T-cell (primary cell): ENCODE results near the gene FAM149B1. TPM values are rescaled to one million over a fixed set of nuclear protein-coding genes. Genes with fewer than 3 reads are reported as not detected.

Experiments
- ATAC-seq, 4 experiments: fragments of 200-7000 bp in 3 of 4; fragments of 150-1000 bp in 1 of 4; cut with Tn5 transposase; replicated peaks in 1 of 4; 1 replicate in 3 of 4; 2 replicates in 1 of 4; pipeline ENCODE4 v1.10.0; 2021; ENCODE audit warnings: moderate library complexity in 3 of 4, mild to moderate bottlenecking in 2 of 4, moderate number of reproducible peaks in 1 of 4
- CTCF ChIA-PET, 2 donors: fragments of 300-600 bp; sonication (Branson Sonifier 250); formaldehyde crosslinking; loops; one replicate each; lab custom pipeline; 2022; ENCODE audit warnings: antibody characterized with exemption in 2 of 2; lab: Charles Lee
- POLR2A ChIA-PET, 2 donors: fragments of 300-600 bp; sonication (Branson Sonifier 250); formaldehyde crosslinking; loops; one replicate each; lab custom pipeline; 2022; ENCODE audit warnings: antibody characterized with exemption in 2 of 2; lab: Charles Lee
- DNase-seq, 35 experiments: peaks; one replicate each; pipeline versions ENCODE4 v3.0.0 to v3.0.0-alpha.2; 2013 to 2023
- H3K27ac ChIP-seq: one replicate; pipeline ENCODE4 v1.5.1; 2013; ENCODE audit warnings: low read length
- H3K27me3 ChIP-seq, 2 experiments: replicated peaks in 1 of 2; 1 replicate in 1 of 2; 2 replicates in 1 of 2; pipeline versions ENCODE4 v1.6.1 to v1.7.0; 2013; ENCODE audit warnings: low read length in 1 of 2, mixed read lengths in 1 of 2; ENCODE audit not compliant: control insufficient read depth in 2 of 2, insufficient read depth in 2 of 2; ENCODE audit errors: extremely low read depth in 1 of 2
- H3K36me3 ChIP-seq, 2 donors: 1 replicate in 1 of 2; 2 replicates in 1 of 2; pipeline versions ENCODE4 v1.6.1 to v1.7.0; 2013; ENCODE audit warnings: low read length in 1 of 2; ENCODE audit not compliant: control insufficient read depth in 2 of 2, insufficient read depth in 1 of 2; ENCODE audit errors: extremely low read depth in 1 of 2
- H3K4me1 ChIP-seq, 2 experiments: 1 replicate in 1 of 2; 2 replicates in 1 of 2; pipeline versions ENCODE4 v1.6.1 to v1.7.0; 2013; ENCODE audit warnings: low read length in 2 of 2, mixed read lengths in 1 of 2; ENCODE audit not compliant: insufficient read depth in 2 of 2, control insufficient read depth in 1 of 2; ENCODE audit errors: extremely low read depth in 1 of 2
- H3K4me3 ChIP-seq, 2 donors: 1 replicate in 1 of 2; 2 replicates in 1 of 2; pipeline versions ENCODE4 v1.5.1 to v1.7.0; 2013; ENCODE audit warnings: mild to moderate bottlenecking in 2 of 2, low read length in 1 of 2, moderate library complexity in 1 of 2; ENCODE audit not compliant: control insufficient read depth in 1 of 2; ENCODE audit errors: extremely low read depth in 1 of 2
- H3K9me3 ChIP-seq: 2 replicates; pipeline ENCODE4 v1.7.0; 2013
- H3K27ac Mint-ChIP-seq, 2 donors: one replicate each; pipeline ENCODE4 v1.8.0; 2020 to 2021; ENCODE audit warnings: mild to moderate bottlenecking in 2 of 2, mixed read lengths in 2 of 2
- H3K27me3 Mint-ChIP-seq, 2 donors: one replicate each; pipeline ENCODE4 v1.8.0; 2021 to 2022; ENCODE audit warnings: mixed read lengths in 2 of 2
- H3K36me3 Mint-ChIP-seq: one replicate; pipeline ENCODE4 v1.8.0; 2021; ENCODE audit warnings: mixed read lengths
- H3K4me1 Mint-ChIP-seq, 3 donors: one replicate each; pipeline ENCODE4 v1.8.0; 2020 to 2022; ENCODE audit warnings: mixed read lengths in 3 of 3, mild to moderate bottlenecking in 1 of 3
- H3K4me3 Mint-ChIP-seq, 3 donors: one replicate each; pipeline ENCODE4 v1.8.0; 2020 to 2022; ENCODE audit warnings: mild to moderate bottlenecking in 3 of 3, mixed read lengths in 3 of 3, moderate library complexity in 3 of 3
- H3K9me3 Mint-ChIP-seq, 3 donors: one replicate each; pipeline ENCODE4 v1.8.0; 2020 to 2022; ENCODE audit warnings: mixed read lengths in 3 of 3
- WGBS: methylation state at CpG from one replicate; pipeline ENCODE4 v1.1.5; 2013; ENCODE audit warnings: missing lambda C conversion rate; ENCODE audit not compliant: insufficient coverage; 5-methylcytosine and 5-hydroxymethylcytosine counted together
- total RNA-seq, 35 experiments: library from RNA in 6 of 35; stranded (reverse) in 6 of 35; fragments of 120-200 nt in 1 of 35; gene quantifications; one replicate each; pipeline versions ENCODE4 v1.2.1 to v1.2.4 and lab custom pipeline; 2013 to 2026

The FAM149B1 gene
- 10 to 100 TPM; 14.0 to 16.6 (median 15.8) TPM for total RNA-seq
- total RNA-seq (2013), result 17.6 TPM
- 6.0 to 27.6 (median 15.7) reads per million in 29 experiments for total RNA-seq (lab: John Stamatoyannopoulos, UW)

DNA sequence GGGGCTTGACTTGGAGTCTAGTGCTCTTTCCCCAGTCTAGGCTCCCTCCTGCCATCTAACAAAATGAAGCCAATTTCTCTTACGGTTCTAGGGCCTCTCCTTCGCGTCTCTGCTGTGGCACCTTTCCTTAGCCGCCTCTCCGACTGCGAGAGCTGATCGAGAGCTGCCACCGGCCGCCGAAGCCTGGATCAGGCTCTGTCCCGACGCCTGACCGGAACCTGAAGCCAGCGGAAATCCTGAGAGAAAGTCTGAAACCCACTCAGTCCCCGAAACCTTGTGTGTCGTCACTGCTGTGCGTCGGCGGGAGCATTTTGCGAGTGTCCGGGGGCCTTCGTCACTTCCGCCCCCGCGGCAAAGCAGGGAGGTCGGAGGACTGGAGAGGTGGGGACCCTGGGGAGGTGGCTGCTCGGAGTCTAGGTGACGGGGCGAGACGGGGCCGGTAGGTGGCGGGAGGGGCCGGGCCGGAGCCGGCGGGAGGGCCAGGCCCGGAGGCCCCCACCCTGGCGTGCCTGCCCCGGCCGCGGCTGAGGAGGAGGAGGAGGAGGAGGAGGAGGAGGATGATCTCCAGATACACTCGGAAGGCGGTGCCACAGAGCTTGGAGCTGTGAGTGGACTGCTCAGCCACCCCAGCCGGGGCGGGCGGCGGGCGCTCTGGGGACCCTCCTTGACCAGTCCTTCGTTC is at the start of gene FAM149B1, which contains the start of gene ECD:
Gene FAM149B1, plus strand, starts transcription at position 337 of the 682 bp plus-strand sequence. Its CDS starts 221 bp downstream, at position 558.
Gene ECD, minus strand, starts transcription at position 226 of the 682 bp plus-strand sequence. CDS start 4,071 bp downstream, outside the sequence.
- ChIA-PET CTCF (interaction anchor here in 1 of 2 donors (1.2 to 1.9 kb wide), 2 partner anchors 9 to 72 kb away, joined by 13 to 16 read pairs; partner anchors contain the start of gene P4HA1), POLR2A (interaction anchor here (0.5 to 1.5 kb wide), 5 partner anchors 24 to 72 kb away, joined by 3 to 14 read pairs (median 6); partner anchors contain the start of gene P4HA1 (in 1 of the 2))
- Histone ChIP-seq H3K36me3 (peaks cover 3 to 12% of the 10 kb centered on the region in 2 donors), H3K4me3 (peak within 1 kb of the TSS; percentile 87 to 98), H3K9me3 (no peaks in the 10 kb centered on the region), H3K27ac (peak within 1 kb of the TSS; percentile 95), H3K4me1 (peaks cover 19 to 26% of the 10 kb centered on the region in 2 experiments), H3K27me3 (no peaks in the 10 kb centered on the region)
- 0% methylated on average over 33 of the region's 49 CpGs for WGBS
- Mint-ChIP-seq H3K27me3 (no peaks in the 10 kb centered on the region), H3K4me1 (peaks cover 42 to 51% (median 44%) of the 10 kb centered on the region in 3 donors), H3K27ac (peak within 1 kb of the TSS; percentile 97 to 99), H3K36me3 (peaks cover 4% of the 10 kb centered on the region), H3K9me3 (no peaks in the 10 kb centered on the region), H3K4me3 (peak within 1 kb of the TSS; percentile 97 to 100 (median 100))
- ATAC-seq, result peak; percentile 95 to 96 (median 95)
- DNase-seq, result peak; percentile 79 to 95 (median 89)

DNA sequence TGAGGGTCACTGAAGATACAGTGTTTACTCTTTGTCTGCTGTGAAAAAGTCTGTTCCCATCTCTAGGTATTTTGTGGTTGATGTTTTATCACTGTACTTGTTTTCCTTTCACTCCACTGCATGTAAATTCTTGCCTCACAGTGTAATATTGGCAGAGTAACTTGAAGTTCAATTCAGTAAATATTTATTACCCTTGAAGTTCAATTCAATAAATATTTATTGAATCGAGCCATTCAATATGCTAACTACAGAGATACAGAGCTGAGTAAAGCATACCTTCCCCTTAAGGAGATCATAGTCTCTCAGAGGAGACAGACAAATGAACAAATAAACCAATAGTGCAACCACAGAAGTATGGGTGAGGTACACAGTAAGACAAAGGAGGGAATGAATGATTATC is 48.5 kb upstream of the FAM149B1 start:
- DNase-seq (no peak), ATAC-seq (no peak)
- Histone ChIP-seq H3K4me1 (no peaks in the 10 kb centered on the region), H3K36me3 (peaks cover 0 to 3% of the 10 kb centered on the region in 2 donors), H3K4me3 (no peak overlapping the region), H3K9me3 (no peaks in the 10 kb centered on the region), H3K27ac (no peak overlapping the region), H3K27me3 (no peaks in the 10 kb centered on the region)
- CTCF ChIA-PET, result no interaction called here
- Mint-ChIP-seq H3K27ac (no peak overlapping the region), H3K36me3 (peaks cover 16% of the 10 kb centered on the region), H3K4me1 (peaks cover 0 to 2% (median 1%) of the 10 kb centered on the region in 3 donors), H3K4me3 (no peak overlapping the region), H3K9me3 (no peaks in the 10 kb centered on the region), H3K27me3 (no peaks in the 10 kb centered on the region)
- POLR2A ChIA-PET, result no interaction called here
- no CpG with 5 or more reads among the region's 1 CpG for WGBS

DNA sequence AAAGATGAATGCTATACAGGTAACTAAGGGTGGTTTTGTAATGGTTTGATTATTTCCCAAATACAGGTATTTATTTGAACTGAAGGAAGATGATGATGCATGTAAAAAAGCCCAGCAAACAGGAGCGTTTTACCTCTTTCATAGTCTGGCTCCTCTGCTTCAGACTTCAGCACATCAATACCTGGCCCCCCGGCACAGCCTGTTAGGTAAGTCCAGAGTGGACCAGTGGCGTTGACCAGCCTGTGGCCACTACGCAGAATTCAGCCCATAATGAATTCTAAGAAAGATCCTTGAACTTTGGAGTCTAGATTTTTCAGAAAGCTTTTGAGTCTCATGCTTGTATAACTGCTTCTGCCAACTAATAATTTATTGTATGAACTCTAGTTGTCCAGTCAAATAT is 48.0 kb upstream of the FAM149B1 start:
- WGBS, result 100% methylated on average over 2 of the region's 4 CpGs
- no peaks in the 10 kb centered on the region for H3K27me3 ChIP-seq
- no peak overlapping the region for H3K4me3 ChIP-seq
- DNase-seq (no peak), ATAC-seq (no peak)
- peaks cover 0 to 3% of the 10 kb centered on the region in 2 donors for H3K36me3 ChIP-seq
- H3K27ac Mint-ChIP-seq, result no peak overlapping the region
- H3K4me1 ChIP-seq, result no peaks in the 10 kb centered on the region
- H3K4me1 Mint-ChIP-seq, result peaks cover 0 to 2% (median 1%) of the 10 kb centered on the region in 3 donors
- H3K36me3 Mint-ChIP-seq, result peaks cover 16% of the 10 kb centered on the region
- no peaks in the 10 kb centered on the region for H3K27me3 Mint-ChIP-seq
- POLR2A ChIA-PET, result no interaction called here
- no peak overlapping the region for H3K4me3 Mint-ChIP-seq
- no peak overlapping the region for H3K27ac ChIP-seq
- H3K9me3 Mint-ChIP-seq, result no peaks in the 10 kb centered on the region
- CTCF ChIA-PET, result no interaction called here
- H3K9me3 ChIP-seq, result no peaks in the 10 kb centered on the region

- ChIA-PET CTCF (no interaction called here), POLR2A (no interaction called here)
- 94% methylated on average over 2 of the region's 2 CpGs for WGBS
- H3K4me3 Mint-ChIP-seq, result no peak overlapping the region
- no peak overlapping the region for H3K4me3 ChIP-seq
- H3K4me1 Mint-ChIP-seq, result no peaks in the 10 kb centered on the region
- DNase-seq (no peak), ATAC-seq (no peak)
- no peaks in the 10 kb centered on the region for H3K27me3 ChIP-seq
- H3K9me3 Mint-ChIP-seq, result no peaks in the 10 kb centered on the region
- H3K27ac Mint-ChIP-seq, result no peak overlapping the region
- no peak overlapping the region for H3K27ac ChIP-seq
- H3K36me3 ChIP-seq, result peaks cover 4 to 39% of the 10 kb centered on the region in 2 donors
- no peaks in the 10 kb centered on the region for H3K4me1 ChIP-seq
- H3K27me3 Mint-ChIP-seq, result no peaks in the 10 kb centered on the region
- H3K9me3 ChIP-seq, result no peaks in the 10 kb centered on the region
- H3K36me3 Mint-ChIP-seq, result peaks cover 31% of the 10 kb centered on the region
These were observed 41.6 kb upstream of the FAM149B1 start for GRCh38 chr10:73126343-73126742.

DNA sequence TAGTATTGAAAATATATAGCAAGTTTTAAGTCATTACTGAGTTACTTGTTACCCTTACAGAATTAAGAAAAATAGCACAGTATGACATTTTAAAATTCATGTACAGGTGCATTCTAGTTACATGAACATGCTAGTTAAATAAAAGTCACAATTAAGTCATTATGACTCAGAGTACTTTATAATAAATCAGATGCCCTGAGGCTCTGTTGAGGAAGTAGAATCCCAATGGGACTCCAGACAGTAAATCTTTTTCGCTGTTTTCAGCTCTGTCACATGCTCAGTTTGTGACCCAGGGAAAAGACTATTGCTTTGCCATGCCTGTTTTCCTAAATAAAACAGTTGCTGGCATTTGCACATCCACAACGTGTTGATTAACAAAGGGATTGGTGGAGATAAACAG is 36.6 kb upstream of the FAM149B1 start:
- H3K4me3 ChIP-seq, result no peak overlapping the region
- WGBS, result no CpG with 5 or more reads among the region's 2 CpGs
- ChIA-PET CTCF (no interaction called here), POLR2A (interaction anchor here in 1 of 2 donors (0.5 kb wide), 1 partner anchor 15 kb away, joined by 7 read pairs; no protein-coding TSS in a partner anchor)
- peaks cover 9 to 69% of the 10 kb centered on the region in 2 donors for H3K36me3 ChIP-seq
- Mint-ChIP-seq H3K27me3 (no peaks in the 10 kb centered on the region), H3K4me3 (no peak overlapping the region), H3K9me3 (no peaks in the 10 kb centered on the region), H3K4me1 (no peaks in the 10 kb centered on the region), H3K36me3 (peaks cover 59% of the 10 kb centered on the region), H3K27ac (no peak overlapping the region)
- H3K27ac ChIP-seq, result no peak overlapping the region
- no peak for DNase-seq
- no peaks in the 10 kb centered on the region for H3K4me1 ChIP-seq
- H3K9me3 ChIP-seq, result no peaks in the 10 kb centered on the region
- H3K27me3 ChIP-seq, result no peaks in the 10 kb centered on the region
- no peak for ATAC-seq

DNA sequence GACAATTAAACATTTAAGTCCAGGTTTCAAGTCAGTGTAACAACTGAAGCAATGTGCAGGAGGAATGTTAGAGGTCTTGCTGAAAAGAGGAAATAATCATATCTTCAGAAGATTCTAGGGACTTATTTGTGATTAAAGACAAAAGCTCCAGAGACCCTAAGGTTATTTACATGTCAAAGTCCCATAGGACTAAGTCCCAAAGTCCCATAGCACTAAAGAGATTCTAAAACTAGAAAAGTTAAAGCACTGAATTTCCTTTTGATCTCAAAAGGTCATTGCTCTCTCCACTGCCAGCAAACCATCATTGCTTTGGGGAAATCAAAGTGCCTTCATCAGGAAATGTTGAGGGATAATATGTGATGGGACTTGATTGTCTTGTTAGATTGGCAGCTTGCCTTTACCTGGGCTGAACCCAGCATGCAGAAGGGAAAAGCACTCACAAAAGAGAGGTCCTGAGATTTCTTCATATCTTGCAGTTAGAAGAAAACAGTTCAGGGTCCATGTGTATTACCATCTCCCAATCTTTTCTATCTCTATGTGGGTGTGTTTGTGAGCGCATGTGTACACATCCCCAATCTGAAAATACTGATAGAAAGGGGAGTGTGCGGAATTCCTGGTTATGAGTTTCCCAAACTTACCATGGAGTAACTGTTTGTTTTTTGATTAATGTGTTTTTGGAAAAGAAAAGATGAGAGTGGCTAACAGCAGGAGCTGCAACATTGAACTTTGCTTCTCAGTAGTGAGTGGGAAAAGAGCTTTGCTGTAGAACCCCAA is 35.8 kb upstream of the FAM149B1 start:
- H3K27me3 Mint-ChIP-seq, result no peaks in the 10 kb centered on the region
- CTCF ChIA-PET, result no interaction called here
- H3K36me3 Mint-ChIP-seq, result peaks cover 58% of the 10 kb centered on the region

More for the DNA sequence above, 35.8 kb upstream of the FAM149B1 start:
- Histone ChIP-seq H3K9me3 (no peaks in the 10 kb centered on the region), H3K27me3 (no peaks in the 10 kb centered on the region), H3K27ac (no peak overlapping the region), H3K4me3 (no peak overlapping the region), H3K36me3 (peaks cover 5 to 70% of the 10 kb centered on the region in 2 donors), H3K4me1 (no peaks in the 10 kb centered on the region)
- Mint-ChIP-seq H3K4me1 (no peaks in the 10 kb centered on the region), H3K4me3 (no peak overlapping the region), H3K27ac (no peak overlapping the region), H3K9me3 (no peaks in the 10 kb centered on the region)
- POLR2A ChIA-PET, result interaction anchor here in 1 of 2 donors (0.6 to 1.5 kb wide), 2 partner anchors 36 to 37 kb away, joined by 9 to 29 read pairs; partner anchors contain the start of gene P4HA1
- DNase-seq (no peak), ATAC-seq (no peak)
- 100% methylated on average over 1 of the region's 2 CpGs for whole genome bisulfite sequencing
